Esophagus muscularis mucosa (tissue), 3 donors: Measurements from ENCODE around the gene TMEM40.

Experiments
- EP300 ChIP-seq: sonication (generic); formaldehyde crosslinking; IDR thresholded peaks from one replicate; pipeline ENCODE4 v1.6.1; 2017; ENCODE audit warnings: antibody characterized with exemption
- TF ChIP-seq, protein P1 (sequence below), 3 experiments: fragments of 200-600 bp in 2 of 3; fragments of 450-650 bp in 1 of 3; sonication (generic) in 2 of 3; IDR thresholded peaks; one replicate each; pipeline ENCODE4 v1.5.1; 2017 to 2019; ENCODE audit warnings: antibody characterized with exemption in 3 of 3, mild to moderate bottlenecking in 2 of 3, moderate library complexity in 1 of 3

DNA sequence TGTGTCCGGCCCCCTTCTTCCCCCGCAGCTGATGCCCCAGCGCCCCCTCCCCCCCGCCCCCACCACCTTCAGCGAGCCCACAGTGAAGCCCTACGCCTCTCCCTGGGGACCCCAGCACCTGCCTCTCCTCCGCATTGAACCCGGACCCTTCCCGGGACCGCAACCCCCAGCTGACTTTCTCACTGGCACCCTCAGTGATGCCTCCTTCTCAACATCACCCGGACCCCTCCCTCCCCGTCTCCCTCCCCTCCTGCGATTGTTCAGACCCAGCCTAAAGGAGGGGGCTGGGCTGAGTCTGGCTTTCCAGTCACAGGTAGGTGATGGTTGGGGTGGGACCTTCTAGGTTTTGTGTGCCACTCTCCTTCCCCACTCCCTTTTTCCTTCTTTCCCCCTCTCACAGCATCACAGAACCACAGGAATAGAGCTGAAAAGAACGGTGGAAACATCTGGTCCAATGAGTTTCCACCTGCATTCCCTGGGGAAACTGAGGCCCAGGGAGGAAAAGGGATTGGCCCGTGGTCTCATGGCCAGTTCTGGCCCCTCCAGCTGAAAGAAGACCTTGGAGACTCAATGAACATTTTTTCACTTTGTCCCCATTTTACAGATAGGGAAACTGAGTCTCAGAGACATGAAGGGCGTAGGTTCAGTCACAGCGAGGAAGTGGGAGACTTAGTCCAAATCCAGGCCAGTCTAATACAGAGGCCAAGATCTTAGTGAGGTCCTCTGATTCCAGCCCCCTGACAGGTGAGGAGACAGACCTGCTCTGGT is 38.2 kb upstream of the TMEM40 start:
- TF ChIP-seq, protein P1, sequence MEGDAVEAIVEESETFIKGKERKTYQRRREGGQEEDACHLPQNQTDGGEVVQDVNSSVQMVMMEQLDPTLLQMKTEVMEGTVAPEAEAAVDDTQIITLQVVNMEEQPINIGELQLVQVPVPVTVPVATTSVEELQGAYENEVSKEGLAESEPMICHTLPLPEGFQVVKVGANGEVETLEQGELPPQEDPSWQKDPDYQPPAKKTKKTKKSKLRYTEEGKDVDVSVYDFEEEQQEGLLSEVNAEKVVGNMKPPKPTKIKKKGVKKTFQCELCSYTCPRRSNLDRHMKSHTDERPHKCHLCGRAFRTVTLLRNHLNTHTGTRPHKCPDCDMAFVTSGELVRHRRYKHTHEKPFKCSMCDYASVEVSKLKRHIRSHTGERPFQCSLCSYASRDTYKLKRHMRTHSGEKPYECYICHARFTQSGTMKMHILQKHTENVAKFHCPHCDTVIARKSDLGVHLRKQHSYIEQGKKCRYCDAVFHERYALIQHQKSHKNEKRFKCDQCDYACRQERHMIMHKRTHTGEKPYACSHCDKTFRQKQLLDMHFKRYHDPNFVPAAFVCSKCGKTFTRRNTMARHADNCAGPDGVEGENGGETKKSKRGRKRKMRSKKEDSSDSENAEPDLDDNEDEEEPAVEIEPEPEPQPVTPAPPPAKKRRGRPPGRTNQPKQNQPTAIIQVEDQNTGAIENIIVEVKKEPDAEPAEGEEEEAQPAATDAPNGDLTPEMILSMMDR (IDR thresholded peaks at IDR 0.05): no peak
- no peak for TF ChIP-seq EP300
